ENCODE measurements around the gene ABCC11. TPM values are rescaled to one million over a fixed set of nuclear protein-coding genes. Genes with fewer than 3 reads are reported as not detected.

The ABCC11 gene
- total and polyA plus RNA-seq, 2 of the 4 experiments (the other 2 are of a cell fraction): 0.09 to 0.18 TPM

DNA sequence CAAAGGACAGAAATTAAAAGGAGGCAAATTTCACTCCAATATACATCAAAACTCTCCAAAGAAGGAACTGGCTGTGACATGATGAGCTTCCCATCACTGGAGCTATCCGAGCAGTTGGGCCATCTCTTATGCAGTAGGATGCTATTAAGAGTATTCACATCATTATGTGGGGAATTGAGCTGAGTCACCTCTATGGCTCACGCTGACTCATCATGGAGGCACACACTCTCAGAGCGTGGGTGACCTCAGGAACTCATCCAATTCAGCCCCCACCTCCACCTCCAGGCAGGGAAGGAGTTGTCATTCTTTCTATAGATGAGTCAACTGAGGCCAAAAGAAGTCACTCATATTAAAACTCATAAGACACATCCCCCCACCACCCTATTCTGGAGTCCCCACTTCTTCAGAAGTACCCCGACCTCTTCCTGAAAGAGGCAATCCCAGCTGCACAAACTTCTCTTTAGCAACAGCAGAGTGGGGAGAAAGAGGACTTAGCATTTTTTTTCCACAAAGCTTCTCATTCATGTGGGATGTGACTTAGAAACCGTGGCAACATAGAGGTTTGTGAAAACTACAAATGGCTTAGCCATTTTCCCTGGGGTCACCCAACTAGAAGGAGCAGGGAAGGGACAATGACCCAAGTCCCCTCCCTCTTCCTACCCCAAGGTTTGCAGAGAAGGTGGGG lies 124.1 kb downstream of the ABCC11 start (continued):
- TF ChIP-seq RFX5 (IDR thresholded peaks at IDR 0.05; ENCODE audit: low read depth, low read length) (no peak), FOS (IDR thresholded peaks at IDR 0.05; ENCODE audit: low read depth, low read length) (peak; percentile 100)

DNA sequence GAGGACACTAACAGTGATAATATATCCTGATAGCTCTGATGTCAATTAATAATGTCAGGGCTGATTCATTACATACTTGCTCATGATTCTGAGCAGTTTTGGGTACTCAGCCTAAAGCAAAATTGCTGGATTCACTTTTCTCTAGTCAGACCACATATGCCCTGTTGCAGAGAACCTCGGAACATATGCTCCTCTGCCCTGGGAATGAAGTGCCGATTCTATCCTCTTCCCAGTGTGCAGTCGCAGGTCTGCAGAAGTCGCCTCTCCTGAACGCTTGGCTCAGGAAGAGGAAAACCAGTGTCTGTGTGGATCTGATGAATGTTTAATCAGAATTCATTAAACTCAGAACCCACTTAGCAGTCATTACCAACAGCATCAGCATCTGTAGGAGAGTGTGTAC lies 126.1 kb downstream of the ABCC11 start:
- no peak overlapping the region for H3K9ac ChIP-seq (ENCODE audit: low read depth, low read length)
- no peak overlapping the region for H3K56ac ChIP-seq (ENCODE audit: extremely low read depth, insufficient read depth, low read length)
- ChIA-PET CTCF (no interaction called here), POLR2A (ENCODE audit: unreplicated experiment) (no interaction called here)
- H3K9me1 ChIP-seq (ENCODE audit: insufficient read depth, low read length): peaks cover 39% of the 10 kb centered on the region
- no peak for DNase-seq
- H3K18ac ChIP-seq (ENCODE audit: low read depth, low read length): no peak overlapping the region
- H4K5ac ChIP-seq (ENCODE audit: low read depth, low read length): no peak overlapping the region; the same call in 1 of the 2 replicates
- BruUV-seq (replicated peaks): no TSS peak
- ATAC-seq (ENCODE audit: low read depth): no peak
- H3K79me1 ChIP-seq (ENCODE audit: low read depth in 1 of 2, low read length in 2 of 2): no peaks in the 10 kb centered on the region
- peak overlapping the region; percentile 79; the same call in 1 of the 3 replicates for H2BK15ac ChIP-seq (ENCODE audit: low read depth, low read length)
- no peak overlapping the region for H3K4me2 ChIP-seq (ENCODE audit: low read depth, low read length)
- H2BK20ac ChIP-seq (ENCODE audit: low read depth, low read length): peak overlapping the region; percentile 99
- H2BK120ac ChIP-seq (ENCODE audit: low read depth, low read length): peak overlapping the region; percentile 98
- H2BK5ac ChIP-seq (ENCODE audit: low read depth, low read length, poor library complexity, severe bottlenecking): no peak overlapping the region
- H3K4me1 ChIP-seq (ENCODE audit: control insufficient read depth, insufficient read depth, low read length): peaks cover 19% of the 10 kb centered on the region
- H3K4ac ChIP-seq (ENCODE audit: low read depth, low read length): peak overlapping the region; percentile 95
- H4K20me1 ChIP-seq (ENCODE audit: insufficient read depth, low read length): no peaks in the 10 kb centered on the region
- H2AK5ac ChIP-seq (ENCODE audit: low read depth, low read length): peak overlapping the region; percentile 38; the same call in 1 of the 2 replicates
- H3K9me3 ChIP-seq (ENCODE audit: control insufficient read depth, insufficient read depth, low read length): no peaks in the 10 kb centered on the region
- no peaks in the 10 kb centered on the region for H3K27me3 ChIP-seq (ENCODE audit: control insufficient read depth, insufficient read depth, low read length)
- intact Hi-C loops (cut with micrococcal nuclease) (loop anchor here (5.0 to 10.0 kb wide), 2 partner anchors 69 to 386 kb away; no protein-coding TSS in a partner anchor), dilution Hi-C loops (cut with HindIII; ENCODE audit: low sequenced_read_pairs, unreplicated experiment) (no loop called here), in situ Hi-C loops (cut with MboI; ENCODE audit: low sequenced_read_pairs) (no loop called here)
- H3K4me3 ChIP-seq (ENCODE audit: insufficient read depth, low read depth, low read length): no peak overlapping the region
- no peak overlapping the region for H4K8ac ChIP-seq (ENCODE audit: low read depth in 2 of 2, low read length in 2 of 2)
- no peaks in the 10 kb centered on the region for H3K36me3 ChIP-seq (ENCODE audit: control insufficient read depth, insufficient read depth, low read length)
- no peak overlapping the region for H2AFZ ChIP-seq (replicated peaks; ENCODE audit: low read length, poor library complexity)
- H3K14ac ChIP-seq (replicated peaks; ENCODE audit: low read depth, low read length): peak overlapping the region; percentile 34; the same call in 1 of the 2 replicates
- H3K27ac ChIP-seq (ENCODE audit: insufficient read depth, low read length): no peak overlapping the region
- no peak overlapping the region for H3K23ac ChIP-seq (ENCODE audit: low read depth, low read length)
- WGBS, 2 experiments (ENCODE audit: extremely low coverage in 2 of 2, insufficient read length in 1 of 2): no CpG with 5 or more reads among the region's 5 CpGs
- no peak overlapping the region for H2AK9ac ChIP-seq (replicated peaks; ENCODE audit: low read depth, low read length, poor library complexity)
- H4K91ac ChIP-seq (ENCODE audit: insufficient read depth, low read depth, low read length): peak overlapping the region; percentile 95
- TF ChIP-seq RFX5 (IDR thresholded peaks at IDR 0.05; ENCODE audit: low read depth, low read length) (no peak), NFE2L2 (IDR thresholded peaks at IDR 0.05; ENCODE audit: low read depth, low read length) (no peak), BHLHE40 (IDR thresholded peaks at IDR 0.05; ENCODE audit: low read depth, low read length) (no peak), RAD21 (IDR thresholded peaks at IDR 0.05; ENCODE audit: low read length) (no peak), CEBPB (IDR thresholded peaks at IDR 0.05; ENCODE audit: low read depth, low read length) (no peak), MAFK (IDR thresholded peaks at IDR 0.05; ENCODE audit: low read depth, low read length) (no peak), MAZ (IDR thresholded peaks at IDR 0.05; ENCODE audit: borderline replicate concordance, low read depth, low read length) (no peak), POLR2A (IDR thresholded peaks at IDR 0.05; ENCODE audit: low read depth, low read length) (no peak), MXI1 (IDR thresholded peaks at IDR 0.05; ENCODE audit: borderline replicate concordance, low read depth, low read length) (no peak), SMC3 (IDR thresholded peaks at IDR 0.05; ENCODE audit: low read depth, low read length) (no peak), RCOR1 (IDR thresholded peaks at IDR 0.05; ENCODE audit: insufficient replicate concordance, low read length) (no peak), FOS (IDR thresholded peaks at IDR 0.05; ENCODE audit: low read depth, low read length) (no peak)
- TF ChIP-seq, protein P1, sequence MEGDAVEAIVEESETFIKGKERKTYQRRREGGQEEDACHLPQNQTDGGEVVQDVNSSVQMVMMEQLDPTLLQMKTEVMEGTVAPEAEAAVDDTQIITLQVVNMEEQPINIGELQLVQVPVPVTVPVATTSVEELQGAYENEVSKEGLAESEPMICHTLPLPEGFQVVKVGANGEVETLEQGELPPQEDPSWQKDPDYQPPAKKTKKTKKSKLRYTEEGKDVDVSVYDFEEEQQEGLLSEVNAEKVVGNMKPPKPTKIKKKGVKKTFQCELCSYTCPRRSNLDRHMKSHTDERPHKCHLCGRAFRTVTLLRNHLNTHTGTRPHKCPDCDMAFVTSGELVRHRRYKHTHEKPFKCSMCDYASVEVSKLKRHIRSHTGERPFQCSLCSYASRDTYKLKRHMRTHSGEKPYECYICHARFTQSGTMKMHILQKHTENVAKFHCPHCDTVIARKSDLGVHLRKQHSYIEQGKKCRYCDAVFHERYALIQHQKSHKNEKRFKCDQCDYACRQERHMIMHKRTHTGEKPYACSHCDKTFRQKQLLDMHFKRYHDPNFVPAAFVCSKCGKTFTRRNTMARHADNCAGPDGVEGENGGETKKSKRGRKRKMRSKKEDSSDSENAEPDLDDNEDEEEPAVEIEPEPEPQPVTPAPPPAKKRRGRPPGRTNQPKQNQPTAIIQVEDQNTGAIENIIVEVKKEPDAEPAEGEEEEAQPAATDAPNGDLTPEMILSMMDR (conservative IDR thresholded peaks at IDR 0.05; ENCODE audit: low read depth, low read length): no peak
- TF ChIP-seq, protein P2, sequence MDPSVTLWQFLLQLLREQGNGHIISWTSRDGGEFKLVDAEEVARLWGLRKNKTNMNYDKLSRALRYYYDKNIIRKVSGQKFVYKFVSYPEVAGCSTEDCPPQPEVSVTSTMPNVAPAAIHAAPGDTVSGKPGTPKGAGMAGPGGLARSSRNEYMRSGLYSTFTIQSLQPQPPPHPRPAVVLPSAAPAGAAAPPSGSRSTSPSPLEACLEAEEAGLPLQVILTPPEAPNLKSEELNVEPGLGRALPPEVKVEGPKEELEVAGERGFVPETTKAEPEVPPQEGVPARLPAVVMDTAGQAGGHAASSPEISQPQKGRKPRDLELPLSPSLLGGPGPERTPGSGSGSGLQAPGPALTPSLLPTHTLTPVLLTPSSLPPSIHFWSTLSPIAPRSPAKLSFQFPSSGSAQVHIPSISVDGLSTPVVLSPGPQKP (IDR thresholded peaks at IDR 0.05; ENCODE audit: borderline replicate concordance, low read depth, low read length): no peak

Measured in IMR-90 (cell line).